ENCODE measurements around the gene DEPDC4.

DEPDC4 gene

GRCh38 chr12:100213016-100213891, 53.6 kb downstream of the DEPDC4 start:
- no peak for DNase-seq (ENCODE audit: low spot score)

GRCh38 chr12:100211698-100212097, 55.2 kb downstream of the DEPDC4 start:
- DNase-seq (ENCODE audit: low spot score) = no peak

GRCh38 chr12:100208834-100209233, 58.0 kb downstream of the DEPDC4 start:
- DNase-seq (ENCODE audit: low spot score) = no peak

GRCh38 chr12:100207311-100207710, 59.6 kb downstream of the DEPDC4 start:
- no peak for DNase-seq (ENCODE audit: low spot score)

- DNase-seq (ENCODE audit: low spot score) = no peak
These were observed 65.1 kb downstream of the DEPDC4 start for GRCh38 chr12:100201604-100202423.

- peak; percentile 94 for DNase-seq (ENCODE audit: low spot score)
These were observed 66.3 kb downstream of the DEPDC4 start, which contains the start of gene ACTR6 for GRCh38 chr12:100200463-100201181. Gene ACTR6 (plus strand): TSS chr12:100200815. CDS start chr12:100200852, 37 bp downstream.

GRCh38 chr12:100199347-100200149, 67.3 kb downstream of the DEPDC4 start:
- DNase-seq (ENCODE audit: low spot score) = peak; percentile 71

- no peak for DNase-seq (ENCODE audit: low spot score)
These were observed 67.9 kb downstream of the DEPDC4 start for GRCh38 chr12:100199023-100199346.

GRCh38 chr12:100197486-100197885, 69.4 kb downstream of the DEPDC4 start:
- DNase-seq (ENCODE audit: low spot score) = no peak

GRCh38 chr12:100193085-100193484, 73.8 kb downstream of the DEPDC4 start:
- no peak for DNase-seq (ENCODE audit: low spot score)

Measured in CD4-positive, alpha-beta T cell treated with Interleukin-6 at 100 ng/mL for 8 hours (primary cell).